K562 (cell line): ENCODE results near the gene TSGA10IP.

Source experiments
- CBX1 ChIP-seq: sonication (generic); IDR thresholded peaks from 2 replicates; pipeline ENCODE4 v1.6.1; 2016; ENCODE audit warnings: antibody characterized with exemption, low read depth, mild to moderate bottlenecking
- DMBX1 ChIP-seq: fragments of 250-450 bp; sonication (Bioruptor Pico); IDR thresholded peaks from 2 replicates; pipeline ENCODE4 v1.8.0; 2022; ENCODE audit warnings: inconsistent platforms, mild to moderate bottlenecking, moderate library complexity, borderline replicate concordance
- E2F3 ChIP-seq: fragments of 250-450 bp; sonication (Bioruptor Pico); IDR thresholded peaks from 2 replicates; pipeline ENCODE4 v1.4.0; 2020; ENCODE audit warnings: mild to moderate bottlenecking
- HDAC3 ChIP-seq: fragments of 450-650 bp; IDR thresholded peaks from 2 replicates; pipeline ENCODE4 v1.6.1; 2018; ENCODE audit warnings: borderline replicate concordance, mild to moderate bottlenecking, moderate library complexity; ENCODE audit not compliant: partially characterized antibody
- KDM1A ChIP-seq, 2 experiments: fragments of 450-650 bp; IDR thresholded peaks; 2 replicates each; pipeline ENCODE4 v1.6.1; 2016; ENCODE audit warnings: mild to moderate bottlenecking in 2 of 2
- KLF16 ChIP-seq: IDR thresholded peaks from 2 replicates; pipeline ENCODE4 v1.6.1; 2016; ENCODE audit warnings: antibody characterized with exemption
- POLR2AphosphoS5 ChIP-seq: IDR thresholded peaks from 2 replicates; pipeline ENCODE4 v1.6.1; 2011; ENCODE audit warnings: mild to moderate bottlenecking, low read depth, low read length, moderate library complexity; ENCODE audit not compliant: control insufficient read depth, insufficient read depth
- RBM22 ChIP-seq: fragments of 200-400 bp; formaldehyde crosslinking; IDR thresholded peaks from 2 replicates; pipeline ENCODE4 v1.6.1; 2018; ENCODE audit warnings: low read length, low read depth; ENCODE audit not compliant: poor library complexity, severe bottlenecking

DNA sequence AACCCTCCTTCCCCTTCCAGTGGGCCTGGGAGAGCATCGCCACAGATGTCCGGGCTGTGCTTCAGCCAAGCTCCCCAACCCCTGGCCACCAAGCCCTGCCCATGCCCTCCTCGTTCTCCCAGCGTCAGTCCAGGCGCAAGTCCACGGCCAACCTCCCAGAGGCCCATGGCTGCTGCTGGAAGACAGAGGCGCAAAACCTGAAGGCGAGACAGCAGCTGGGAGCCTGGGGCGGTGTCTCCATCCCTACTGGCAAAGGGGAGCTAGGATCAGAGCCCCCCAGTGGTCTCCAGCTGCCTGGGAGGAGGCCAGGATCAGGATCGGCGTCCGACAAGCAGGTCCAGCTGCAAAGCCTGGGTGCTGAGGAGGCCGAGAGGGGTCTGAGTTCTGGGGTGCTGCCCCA lies 1.9 kb downstream of the TSGA10IP start:
- TF ChIP-seq POLR2AphosphoS5, result no peak
- TF ChIP-seq E2F3 (CRISPR knock-in tag), result no peak
- TF ChIP-seq DMBX1 (CRISPR knock-in tag), result no peak
- TF ChIP-seq KLF16, result no peak
- no peak for TF ChIP-seq KDM1A (IDR thresholded peaks at IDR 0.05)
- TF ChIP-seq RBM22, result no peak
- no peak for TF ChIP-seq HDAC3
- no peak for TF ChIP-seq CBX1
